Peyer's patch (tissue), 4 donors: ENCODE measurements around the gene THUMPD3.

Experiments
- POLR2A ChIP-seq, 2 donors: fragments of 450-650 bp; IDR thresholded peaks; one replicate each; pipeline ENCODE4 v1.5.1; 2017; ENCODE audit warnings: antibody characterized with exemption in 2 of 2, mild to moderate bottlenecking in 2 of 2, moderate library complexity in 2 of 2
- TF ChIP-seq, protein P1 (sequence below), 6 experiments: fragments of 450-650 bp in 4 of 6; fragments of 200-600 bp in 2 of 6; sonication (generic) in 1 of 6; IDR thresholded peaks; one replicate each; pipeline ENCODE4 v1.5.1; 2017 to 2019; ENCODE audit warnings: antibody characterized with exemption in 6 of 6, mild to moderate bottlenecking in 3 of 6, moderate library complexity in 1 of 6

DNA sequence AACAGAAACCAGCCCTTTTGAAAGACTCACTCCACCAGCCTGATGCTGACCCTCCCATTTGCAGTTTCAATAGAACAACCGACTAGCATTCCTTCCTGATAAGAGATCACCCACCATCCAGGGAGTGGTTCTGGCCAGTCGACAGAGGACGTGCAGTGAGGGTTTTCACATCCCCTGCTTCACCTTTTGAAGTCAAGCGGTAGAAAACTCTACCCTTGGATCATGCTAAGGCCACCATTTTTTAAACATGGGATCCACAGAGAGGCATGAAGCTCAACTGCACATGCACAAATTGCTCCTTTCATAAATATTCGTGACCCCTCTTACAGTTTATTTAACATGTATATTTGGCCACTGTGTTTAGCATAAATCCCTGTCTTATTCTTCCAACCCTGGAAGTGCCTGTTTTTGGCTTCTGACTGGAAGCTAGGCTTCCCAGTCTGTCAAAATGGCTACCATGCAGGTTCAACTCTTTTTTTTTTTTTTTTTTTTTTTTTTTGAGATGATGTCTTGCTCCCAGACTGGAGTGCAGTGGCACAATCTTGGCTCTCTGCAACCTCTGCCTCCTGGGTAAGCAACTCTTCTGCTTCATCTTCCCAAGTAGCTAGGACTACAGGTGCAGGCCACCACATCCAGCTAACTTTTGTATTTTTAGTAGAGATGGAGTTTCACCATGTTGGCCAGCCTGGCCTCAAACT, 1.0 kb upstream of the THUMPD3 start:
- TF ChIP-seq, protein P1, sequence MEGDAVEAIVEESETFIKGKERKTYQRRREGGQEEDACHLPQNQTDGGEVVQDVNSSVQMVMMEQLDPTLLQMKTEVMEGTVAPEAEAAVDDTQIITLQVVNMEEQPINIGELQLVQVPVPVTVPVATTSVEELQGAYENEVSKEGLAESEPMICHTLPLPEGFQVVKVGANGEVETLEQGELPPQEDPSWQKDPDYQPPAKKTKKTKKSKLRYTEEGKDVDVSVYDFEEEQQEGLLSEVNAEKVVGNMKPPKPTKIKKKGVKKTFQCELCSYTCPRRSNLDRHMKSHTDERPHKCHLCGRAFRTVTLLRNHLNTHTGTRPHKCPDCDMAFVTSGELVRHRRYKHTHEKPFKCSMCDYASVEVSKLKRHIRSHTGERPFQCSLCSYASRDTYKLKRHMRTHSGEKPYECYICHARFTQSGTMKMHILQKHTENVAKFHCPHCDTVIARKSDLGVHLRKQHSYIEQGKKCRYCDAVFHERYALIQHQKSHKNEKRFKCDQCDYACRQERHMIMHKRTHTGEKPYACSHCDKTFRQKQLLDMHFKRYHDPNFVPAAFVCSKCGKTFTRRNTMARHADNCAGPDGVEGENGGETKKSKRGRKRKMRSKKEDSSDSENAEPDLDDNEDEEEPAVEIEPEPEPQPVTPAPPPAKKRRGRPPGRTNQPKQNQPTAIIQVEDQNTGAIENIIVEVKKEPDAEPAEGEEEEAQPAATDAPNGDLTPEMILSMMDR (IDR thresholded peaks at IDR 0.05), result no peak
- no peak for TF ChIP-seq POLR2A (IDR thresholded peaks at IDR 0.05)
